Measurements from ENCODE around the gene HCN3. TPM values are rescaled to one million over a fixed set of nuclear protein-coding genes. Genes with fewer than 3 reads are reported as not detected.

HCN3 gene
- total and polyA plus RNA-seq, 2 of the 13 experiments (the other 11 are each of a cell fraction or from before 2014, with no cell fraction given), result 2.4 to 10.2 TPM

- no peak overlapping the region for H3K27ac ChIP-seq (ENCODE audit: extremely low read length, insufficient read depth, low read length)
- H3K9me3 ChIP-seq (ENCODE audit: low read length), result no peaks in the 10 kb centered on the region
- H3K36me3 ChIP-seq (replicated peaks in 1 of 2; ENCODE audit: control insufficient read depth in 1 of 2, insufficient read depth in 2 of 2, low read length in 2 of 2), result peaks cover 2 to 3% of the 10 kb centered on the region in 2 experiments; a peak in 1 of 5 replicates
- CTCF ChIA-PET (ENCODE audit: low intra/inter-chr PET ratio, low total read pairs), result interaction anchor here (1.2 kb wide), 1 partner anchor 10 kb away, joined by 3 read pairs; no protein-coding TSS in a partner anchor
- intact Hi-C loops (cut with micrococcal nuclease; ENCODE audit: unreplicated experiment) (no loop called here), in situ Hi-C loops (cut with HindIII; ENCODE audit: extremely low pct_ligation_motif_present, low pct_unique_long_range_greater_than_20kb) (loop anchor here (10.0 kb wide), 1 partner anchor 354 kb away; no protein-coding TSS in a partner anchor)
- H4K20me1 ChIP-seq (ENCODE audit: insufficient read depth, low read length), result no peaks in the 10 kb centered on the region
- no peaks in the 10 kb centered on the region for H3K79me2 ChIP-seq (ENCODE audit: insufficient read depth, low read length)
- ATAC-seq (peak; percentile 87), DNase-seq (ENCODE audit: low spot score) (peak; percentile 80), FAIRE-seq (peak; percentile 83)
- peaks cover 15% of the 10 kb centered on the region for H3K4me1 ChIP-seq (ENCODE audit: insufficient read depth, low read length)
- peak overlapping the region; percentile 48 to 63 (median 61) for H3K4me3 ChIP-seq (replicated peaks in 1 of 3; ENCODE audit: insufficient read depth in 1 of 3, low read depth in 2 of 3, low read length in 3 of 3)
- WGBS (ENCODE audit: low lambda C conversion rate), result 27% methylated on average over 1 of the region's 4 CpGs
- peak overlapping the region; percentile 97 for H2AFZ ChIP-seq (ENCODE audit: low read length)
- peak overlapping the region; percentile 62 for H3K9ac ChIP-seq (ENCODE audit: insufficient read depth, low read depth, low read length)
- peak overlapping the region; percentile 73 for H3K4me2 ChIP-seq (ENCODE audit: low read depth, low read length)
- POLR2A ChIA-PET, result interaction anchor here (0.6 to 1.9 kb wide), 5 partner anchors 9 to 337 kb away, joined by 3 to 8 read pairs (median 5); partner anchors contain the start of gene CLK2
- no TSS peak for BruUV-seq (replicated peaks)
- no peaks in the 10 kb centered on the region for H3K27me3 ChIP-seq (ENCODE audit: control insufficient read depth in 1 of 2, insufficient read depth in 2 of 2, low read length in 2 of 2)
- TF ChIP-seq ZNF24 (IDR thresholded peaks at IDR 0.05) (no peak), ZNF317 (CRISPR knock-in tag; IDR thresholded peaks at IDR 0.05) (0 out of 2 replicates have a peak, but pooled peaks have one; percentile 39), PRPF4 (IDR thresholded peaks at IDR 0.05; ENCODE audit: low read depth, low read length, poor library complexity, severe bottlenecking) (no peak), ZNF839 (CRISPR knock-in tag; IDR thresholded peaks at IDR 0.05; ENCODE audit: borderline replicate concordance) (no peak), KAT2B (IDR thresholded peaks at IDR 0.05; ENCODE audit: borderline replicate concordance, low read depth, low read length) (no peak), ZNF775 (CRISPR knock-in tag; IDR thresholded peaks at IDR 0.05; ENCODE audit: borderline replicate concordance) (no peak), TEAD3 (CRISPR knock-in tag; optimal IDR thresholded peaks at IDR 0.05; ENCODE audit: borderline replicate concordance) (peak; percentile 72), POLR2A (IDR thresholded peaks at IDR 0.05; ENCODE audit: insufficient read depth in 1 of 2, low read depth in 2 of 2, low read length in 2 of 2) (peak in 1 of 2 experiments; percentile 22; a peak in 1 of 4 replicates), ZNF792 (CRISPR knock-in tag; IDR thresholded peaks at IDR 0.05) (0 out of 2 replicates have a peak, but pooled peaks have one; percentile 16), ZBTB40 (IDR thresholded peaks at IDR 0.05) (no peak), ZBTB40 (CRISPR knock-in tag; IDR thresholded peaks at IDR 0.05) (peak; percentile 67; the same call in 1 of the 2 replicates)
- TF ChIP-seq, protein P1, sequence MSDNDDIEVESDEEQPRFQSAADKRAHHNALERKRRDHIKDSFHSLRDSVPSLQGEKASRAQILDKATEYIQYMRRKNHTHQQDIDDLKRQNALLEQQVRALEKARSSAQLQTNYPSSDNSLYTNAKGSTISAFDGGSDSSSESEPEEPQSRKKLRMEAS (IDR thresholded peaks at IDR 0.05), result peak; percentile 59
- TF ChIP-seq, protein P2, sequence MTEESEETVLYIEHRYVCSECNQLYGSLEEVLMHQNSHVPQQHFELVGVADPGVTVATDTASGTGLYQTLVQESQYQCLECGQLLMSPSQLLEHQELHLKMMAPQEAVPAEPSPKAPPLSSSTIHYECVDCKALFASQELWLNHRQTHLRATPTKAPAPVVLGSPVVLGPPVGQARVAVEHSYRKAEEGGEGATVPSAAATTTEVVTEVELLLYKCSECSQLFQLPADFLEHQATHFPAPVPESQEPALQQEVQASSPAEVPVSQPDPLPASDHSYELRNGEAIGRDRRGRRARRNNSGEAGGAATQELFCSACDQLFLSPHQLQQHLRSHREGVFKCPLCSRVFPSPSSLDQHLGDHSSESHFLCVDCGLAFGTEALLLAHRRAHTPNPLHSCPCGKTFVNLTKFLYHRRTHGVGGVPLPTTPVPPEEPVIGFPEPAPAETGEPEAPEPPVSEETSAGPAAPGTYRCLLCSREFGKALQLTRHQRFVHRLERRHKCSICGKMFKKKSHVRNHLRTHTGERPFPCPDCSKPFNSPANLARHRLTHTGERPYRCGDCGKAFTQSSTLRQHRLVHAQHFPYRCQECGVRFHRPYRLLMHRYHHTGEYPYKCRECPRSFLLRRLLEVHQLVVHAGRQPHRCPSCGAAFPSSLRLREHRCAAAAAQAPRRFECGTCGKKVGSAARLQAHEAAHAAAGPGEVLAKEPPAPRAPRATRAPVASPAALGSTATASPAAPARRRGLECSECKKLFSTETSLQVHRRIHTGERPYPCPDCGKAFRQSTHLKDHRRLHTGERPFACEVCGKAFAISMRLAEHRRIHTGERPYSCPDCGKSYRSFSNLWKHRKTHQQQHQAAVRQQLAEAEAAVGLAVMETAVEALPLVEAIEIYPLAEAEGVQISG (CRISPR knock-in tag; IDR thresholded peaks at IDR 0.05), result peak; percentile 86
Observed at GRCh38 chr1:155241069-155241679, 36.1 kb upstream of the HCN3 start.
